Lung microvascular endothelial cell (primary cell): ENCODE data around the gene MBOAT1. TPM values are rescaled to one million over a fixed set of nuclear protein-coding genes. Genes with fewer than 3 reads are reported as not detected.
"Not testable (repeated sequence)": the region's sequence is repeated elsewhere in the genome, so short reads cannot be mapped to it uniquely, and the experiment has no call there.

ENCODE experiments used
- DNase-seq, 2 donors: peaks; one replicate each; pipeline versions ENCODE4 v3.0.0 to v3.0.0-alpha.2; 2010; ENCODE audit warnings: low read depth in 2 of 2
- total RNA-seq: library from RNA; depleted of rRNA; stranded (reverse); fragments of >200 nt; gene quantifications from 2 replicates; pipeline ENCODE4 v1.2.1, GENCODE V29; 2014

The MBOAT1 gene
- total RNA-seq, 1 donor from 2014 or later, result 9.5 TPM

- no peak for DNase-seq
These were observed 9.5 kb downstream of the MBOAT1 start for GRCh38 chr6:20202699-20203302.

DNA sequence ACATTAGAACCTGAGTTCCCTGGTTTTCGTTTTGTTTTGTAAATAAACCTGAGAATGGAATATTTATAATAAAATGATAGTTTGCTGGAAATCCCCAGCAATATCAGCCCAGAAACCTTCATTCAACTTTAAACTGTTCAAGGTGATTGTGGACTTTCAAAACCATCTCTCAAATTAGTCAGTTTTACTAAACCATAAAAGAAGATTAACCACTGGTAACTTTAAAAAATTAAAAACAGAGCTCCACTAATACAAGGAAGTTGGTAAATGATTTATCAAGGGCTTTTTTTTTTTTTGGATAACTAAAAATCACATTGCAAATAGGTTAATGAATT lies 10.0 kb downstream of the MBOAT1 start:
- DNase-seq, result no peak

GRCh38 chr6:20200761-20201630 lies 11.3 kb downstream of the MBOAT1 start:
- no peak for DNase-seq

GRCh38 chr6:20198775-20199174 lies 13.5 kb downstream of the MBOAT1 start:
- no peak for DNase-seq

DNA sequence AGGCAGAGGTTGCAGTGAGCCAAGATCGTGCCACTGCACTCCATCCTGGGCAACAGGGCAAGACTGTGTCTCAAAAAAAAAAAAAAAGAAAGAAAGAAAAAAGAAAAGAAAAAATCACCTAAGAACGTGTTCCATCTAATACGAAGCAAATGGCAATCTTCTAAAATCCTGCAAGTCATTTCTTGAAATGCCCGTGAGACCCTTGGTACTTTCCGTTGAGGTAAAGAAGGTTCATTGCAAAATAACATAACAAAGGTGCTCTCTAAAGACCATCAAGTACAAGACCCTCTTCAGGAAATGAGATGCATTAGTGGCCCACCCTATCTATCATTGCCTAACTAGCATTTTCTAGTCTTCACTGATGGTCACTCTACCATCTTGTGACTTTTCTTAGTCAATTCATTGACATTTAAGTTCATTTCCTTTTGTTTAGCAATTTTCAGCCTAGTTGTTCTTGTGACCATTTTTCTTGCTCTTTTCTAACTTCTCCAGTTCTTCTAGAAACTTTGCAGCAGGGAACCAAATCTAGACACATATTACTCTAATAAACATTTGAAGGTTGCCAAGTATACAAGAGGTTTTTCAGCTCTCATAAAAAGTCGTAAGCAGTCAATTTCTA lies 14.0 kb downstream of the MBOAT1 start:
- DNase-seq, result no peak

DNA sequence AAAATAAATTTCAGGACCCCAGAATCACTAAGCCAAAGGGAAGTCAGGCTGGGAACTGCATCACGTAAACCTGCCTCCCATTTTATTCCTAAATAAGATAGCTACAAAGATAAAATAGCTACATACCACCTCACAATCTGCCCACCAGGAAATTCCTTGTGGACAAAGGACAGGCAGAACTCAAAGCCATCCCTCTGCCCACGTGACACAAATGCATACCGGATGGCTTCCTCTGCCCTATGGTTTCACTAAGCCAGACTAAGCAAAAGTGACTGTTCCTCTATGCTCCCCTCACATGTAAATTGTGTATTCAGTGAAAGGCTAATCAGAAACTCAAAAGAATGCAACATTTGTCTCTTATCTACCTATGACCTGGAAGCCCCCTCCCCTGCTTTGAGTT lies 15.0 kb downstream of the MBOAT1 start:
- peak in 1 of 2 donors; percentile 89 for DNase-seq

- peak in 1 of 2 donors; percentile 96 for DNase-seq
These were observed 19.6 kb downstream of the MBOAT1 start for GRCh38 chr6:20192625-20193024.

DNA sequence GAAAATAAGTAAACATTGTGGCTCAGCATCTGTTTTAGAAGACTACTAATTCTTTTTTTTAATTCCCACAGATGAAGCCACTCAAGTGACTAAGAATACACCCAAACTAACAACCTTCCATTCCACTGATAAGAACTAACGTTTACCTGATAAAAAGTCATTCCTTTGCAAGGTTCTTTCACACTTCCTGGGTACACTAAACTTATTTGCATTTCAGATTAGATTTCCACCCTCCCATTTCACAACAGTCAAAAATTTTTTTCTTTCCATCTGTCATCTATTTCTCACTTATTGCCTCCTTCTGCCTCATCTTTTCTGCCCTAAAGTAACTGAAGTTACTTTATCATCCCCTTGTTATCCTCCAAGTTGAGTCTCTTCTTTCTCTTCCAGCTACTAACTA lies 20.3 kb downstream of the MBOAT1 start:
- no peak for DNase-seq

DNA sequence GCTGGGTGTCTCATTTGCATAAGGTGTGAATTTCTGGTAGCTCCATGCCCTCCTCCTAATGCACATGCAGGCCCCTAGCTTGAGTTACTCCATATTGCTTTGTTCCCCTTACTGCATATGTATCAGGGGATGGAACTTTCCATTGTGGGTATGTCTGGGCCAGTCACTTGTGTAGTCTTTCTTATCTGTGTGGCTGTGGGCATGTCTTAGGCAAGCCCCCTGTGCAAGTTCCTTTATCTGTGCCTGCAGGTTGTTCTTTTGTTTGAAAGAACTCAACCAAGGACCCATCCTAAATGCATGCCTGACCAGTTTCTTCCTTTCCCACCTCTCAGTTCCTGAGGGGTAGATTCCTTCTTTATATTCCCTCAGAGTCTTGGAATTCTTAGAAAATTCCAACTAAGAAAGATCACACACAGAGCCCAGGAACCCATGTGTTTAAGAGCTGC lies 23.6 kb downstream of the MBOAT1 start:
- no peak for DNase-seq

GRCh38 chr6:20186981-20187380 lies 25.3 kb downstream of the MBOAT1 start:
- DNase-seq, result no peak

DNA sequence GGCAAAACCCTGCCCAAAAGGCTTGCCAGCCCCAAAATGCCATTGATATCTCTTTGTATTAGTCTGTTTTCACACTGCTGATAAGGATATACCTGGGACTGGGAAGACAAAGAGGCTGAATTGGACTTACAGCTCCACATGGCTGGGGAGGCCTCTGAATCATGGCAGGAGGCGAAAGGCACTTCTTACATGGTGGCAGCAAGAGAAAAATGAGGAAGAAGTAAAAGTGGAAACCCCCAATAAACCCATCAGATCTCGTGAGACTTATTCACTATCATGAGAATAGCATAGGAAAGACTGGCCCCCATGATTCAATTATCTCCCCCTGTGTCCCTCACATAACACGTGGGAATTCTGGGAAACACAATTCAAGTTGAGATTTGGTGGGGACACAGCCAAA lies 28.6 kb downstream of the MBOAT1 start:
- DNase-seq, result no peak

GRCh38 chr6:20182926-20183521 lies 29.2 kb downstream of the MBOAT1 start:
- DNase-seq, result peak in 1 of 2 donors; percentile 67

DNA sequence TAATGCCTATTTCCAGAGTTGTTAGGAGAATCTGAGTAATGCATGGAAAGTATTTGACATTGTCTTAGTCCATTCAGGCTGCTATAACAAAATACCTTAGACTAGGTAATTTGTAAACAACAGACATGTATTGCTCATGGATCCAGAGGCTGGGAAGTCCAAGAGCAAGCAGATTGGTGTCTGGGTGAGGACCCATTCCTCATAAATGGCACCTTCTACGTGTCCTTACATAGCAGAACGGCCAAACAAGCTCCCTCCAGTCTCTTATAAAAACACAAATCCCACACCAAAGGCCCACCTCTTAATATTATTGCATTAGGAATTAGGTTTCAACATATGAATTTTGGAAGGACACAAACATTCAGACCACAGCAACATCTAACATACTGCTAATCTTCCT lies 30.2 kb downstream of the MBOAT1 start:
- DNase-seq, result no peak

DNA sequence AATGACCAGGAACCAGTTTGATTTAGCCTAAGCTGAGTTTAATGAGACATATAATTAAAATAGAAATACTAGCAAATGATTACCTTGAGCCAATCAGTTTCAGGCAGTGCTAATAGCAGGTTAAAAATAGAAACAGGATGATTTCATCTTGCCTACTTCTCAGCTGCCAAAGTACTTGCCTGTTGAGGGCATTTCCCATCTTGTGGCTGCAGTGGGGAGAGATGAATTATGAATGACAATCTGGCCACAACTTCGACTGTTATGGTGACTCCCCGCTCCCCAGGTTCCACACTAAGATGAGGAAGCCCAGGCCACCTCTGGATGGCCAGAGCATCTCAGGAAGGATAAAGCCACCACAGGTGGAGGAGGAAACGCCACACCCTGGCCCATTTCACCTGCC lies 31.3 kb downstream of the MBOAT1 start:
- no peak for DNase-seq

- DNase-seq, result not testable (repeated sequence)
These were observed 32.8 kb downstream of the MBOAT1 start for GRCh38 chr6:20179287-20180045.

DNA sequence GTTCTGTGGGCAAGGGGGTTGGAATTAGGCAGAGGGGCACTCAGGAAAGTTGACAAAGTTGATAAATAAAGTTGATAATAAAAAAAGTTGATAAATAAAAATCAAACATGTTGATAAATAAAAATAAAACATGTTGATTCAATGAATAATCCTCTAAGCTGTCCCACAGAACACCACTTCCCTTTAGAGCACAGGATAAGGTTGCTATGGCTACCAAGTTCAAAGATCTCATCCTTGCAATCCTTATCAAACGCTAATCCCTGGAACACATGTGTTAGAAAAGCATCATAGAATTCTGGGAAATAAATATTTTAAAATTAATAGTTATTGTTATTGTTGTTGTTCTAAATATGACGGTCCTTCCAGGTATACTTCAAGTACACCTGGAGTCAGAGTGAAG lies 33.9 kb downstream of the MBOAT1 start:
- no peak for DNase-seq

DNA sequence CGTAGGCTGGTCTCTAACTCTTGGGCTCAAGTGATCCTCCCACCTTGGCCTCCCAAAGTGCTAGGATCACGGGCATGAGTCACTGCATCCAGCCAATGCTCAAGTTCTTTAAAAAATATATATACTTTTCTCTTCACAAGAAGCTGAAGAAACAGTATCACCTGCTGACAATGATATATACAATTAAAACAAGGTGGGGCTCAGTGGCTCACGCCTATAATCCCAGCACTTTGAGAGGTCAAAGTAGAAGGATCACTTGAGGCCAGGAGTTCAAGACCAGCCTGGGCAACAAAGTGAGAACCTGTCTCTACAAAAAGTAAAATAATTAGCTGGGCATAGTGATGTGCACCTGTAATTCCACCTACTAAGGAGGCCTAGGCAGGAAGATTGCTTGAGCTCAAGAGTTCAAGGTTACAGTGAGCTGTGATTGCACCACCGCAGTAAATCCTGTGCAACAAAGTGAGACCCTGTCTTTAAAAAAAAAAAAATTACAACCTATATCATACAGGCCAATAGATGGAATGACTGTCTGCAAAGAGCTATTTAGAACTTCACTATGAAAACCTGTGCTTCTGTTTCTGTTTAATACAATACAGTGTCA lies 36.4 kb downstream of the MBOAT1 start:
- no peak for DNase-seq

DNA sequence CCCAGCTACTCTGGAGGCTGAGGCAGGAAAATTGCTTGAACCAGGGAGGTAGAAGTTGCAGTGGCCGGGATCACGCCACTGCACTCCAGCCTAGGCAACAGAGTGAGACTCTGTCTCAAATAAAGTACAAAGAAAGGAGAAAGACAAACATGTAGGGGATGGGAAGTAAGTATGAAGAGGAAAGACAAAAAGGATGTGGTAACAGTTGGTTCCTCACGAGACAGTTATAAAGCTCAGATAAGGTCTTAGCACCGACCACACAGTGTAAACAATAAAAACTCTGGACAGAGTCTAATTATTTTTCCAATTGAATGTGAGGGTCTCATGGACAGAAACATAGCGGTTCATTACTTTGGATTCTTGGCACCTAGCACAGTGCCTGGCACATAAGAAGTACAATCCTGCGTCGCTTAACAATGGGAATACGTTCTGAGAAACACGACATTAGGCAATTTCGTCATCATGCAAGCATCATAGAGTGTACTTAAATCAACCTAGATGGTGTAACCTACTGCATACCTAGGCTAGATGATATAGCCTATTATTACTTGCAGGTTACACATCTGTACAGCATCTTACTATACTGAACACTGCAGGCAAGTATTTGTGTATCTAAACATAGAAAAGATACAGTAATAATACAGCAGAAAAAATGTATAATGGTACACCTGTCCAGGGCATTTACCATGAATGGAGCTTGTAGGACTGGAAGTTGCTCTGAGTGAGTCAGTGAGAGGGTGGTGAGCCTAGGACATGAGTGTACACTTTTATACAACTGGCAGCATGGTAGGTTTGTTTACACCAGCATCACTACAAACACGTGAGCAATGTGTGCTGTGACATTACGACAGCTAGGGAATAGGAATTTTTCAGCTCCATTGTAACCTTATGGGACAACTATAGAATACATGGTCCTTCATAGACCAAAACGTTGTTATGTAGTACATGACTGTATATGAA lies 38.2 kb downstream of the MBOAT1 start:
- no peak for DNase-seq

DNA sequence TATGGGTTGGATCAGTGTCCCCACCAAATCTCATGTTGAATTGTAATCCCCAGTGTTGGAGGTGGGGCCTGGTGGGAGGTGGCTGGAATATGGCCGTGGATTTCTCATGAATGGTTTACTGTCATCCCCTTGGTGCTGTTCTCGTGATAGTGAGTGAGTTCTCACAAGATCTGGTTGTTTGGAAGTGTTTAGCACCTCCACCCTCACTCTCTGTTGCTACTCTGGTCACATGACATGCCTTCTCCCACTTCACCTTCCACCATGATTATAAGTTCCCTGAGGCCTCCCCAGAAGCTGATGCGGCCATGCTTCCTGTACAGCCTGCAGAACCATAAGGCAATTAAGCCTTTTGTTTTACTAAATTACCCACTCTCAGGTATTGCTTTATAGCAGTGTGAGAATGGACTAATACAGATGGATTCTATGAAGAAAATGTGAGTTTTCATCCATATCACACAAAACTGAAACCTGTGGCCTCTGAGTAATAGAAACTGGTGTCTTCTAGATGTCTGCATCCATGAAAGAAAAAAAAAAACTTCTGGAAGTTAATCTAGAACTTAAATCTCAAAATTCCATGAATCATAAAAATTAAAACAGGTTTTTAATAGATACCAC lies 39.3 kb downstream of the MBOAT1 start:
- DNase-seq, result no peak
